B cell (primary cell): ENCODE measurements around the gene GIPC3.
"Not testable (repeated sequence)": the region's sequence is repeated elsewhere in the genome, so short reads cannot be mapped to it uniquely, and the experiment has no call there.

Source experiments
- CTCF ChIP-seq: fragments of 200-600 bp; IDR thresholded peaks from one replicate; pipeline ENCODE4 v1.8.0; 2022; ENCODE audit warnings: antibody characterized with exemption, mild to moderate bottlenecking
- EZH2 ChIP-seq: IDR thresholded peaks from 2 replicates; pipeline ENCODE4 v1.6.1; 2012; ENCODE audit warnings: borderline replicate concordance, low read depth, mild to moderate bottlenecking, moderate library complexity, low read length; ENCODE audit not compliant: insufficient read depth, poor library complexity, severe bottlenecking

DNA sequence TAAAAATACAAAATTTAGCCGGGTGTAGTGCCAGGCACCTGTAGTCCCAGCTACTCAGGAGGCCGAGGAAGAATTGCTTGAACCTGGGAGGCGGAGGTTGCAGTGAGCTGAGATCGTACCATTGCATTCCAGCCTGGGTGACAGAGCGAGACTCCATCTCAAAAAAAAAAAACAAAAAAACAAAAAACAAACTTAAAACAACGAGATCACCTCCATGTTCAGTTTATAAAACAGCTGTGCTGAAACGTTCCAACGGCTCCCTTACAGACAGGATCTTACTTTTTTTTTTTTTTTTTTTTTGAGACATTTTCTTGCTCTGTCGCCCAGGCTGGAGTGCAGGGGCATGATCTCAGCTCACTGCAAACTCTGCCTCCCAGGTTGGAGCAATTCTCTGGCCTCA is 43.5 kb downstream of the GIPC3 start:
- not testable (repeated sequence) for TF ChIP-seq EZH2, CTCF
